ENCODE results near the gene CALN1.

DNA sequence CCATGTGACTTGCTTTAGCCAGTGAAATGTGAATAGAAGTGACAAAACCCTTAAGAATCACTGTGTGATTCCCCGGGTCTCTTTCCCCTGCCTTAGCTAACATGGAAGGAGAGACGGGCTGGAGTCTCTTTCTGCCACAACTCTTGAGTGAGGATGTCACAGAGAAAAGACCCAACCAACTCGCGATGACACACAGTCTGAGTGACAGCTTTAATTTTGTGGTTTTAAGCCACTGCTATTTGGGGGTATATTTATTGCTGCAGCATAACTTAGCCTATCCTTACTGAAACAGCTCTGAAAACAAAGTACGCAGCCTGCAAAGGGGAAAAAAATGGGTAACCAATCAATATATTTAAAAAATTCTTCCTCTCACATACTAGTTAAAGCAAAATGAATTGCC lies 319.4 kb downstream of the CALN1 start:
- TF ChIP-seq POLR2AphosphoS5 (IDR thresholded peaks at IDR 0.05) = no peak
- TF ChIP-seq POLR2A (IDR thresholded peaks at IDR 0.05; ENCODE audit: low read depth) = no peak
- TF ChIP-seq, protein P1, sequence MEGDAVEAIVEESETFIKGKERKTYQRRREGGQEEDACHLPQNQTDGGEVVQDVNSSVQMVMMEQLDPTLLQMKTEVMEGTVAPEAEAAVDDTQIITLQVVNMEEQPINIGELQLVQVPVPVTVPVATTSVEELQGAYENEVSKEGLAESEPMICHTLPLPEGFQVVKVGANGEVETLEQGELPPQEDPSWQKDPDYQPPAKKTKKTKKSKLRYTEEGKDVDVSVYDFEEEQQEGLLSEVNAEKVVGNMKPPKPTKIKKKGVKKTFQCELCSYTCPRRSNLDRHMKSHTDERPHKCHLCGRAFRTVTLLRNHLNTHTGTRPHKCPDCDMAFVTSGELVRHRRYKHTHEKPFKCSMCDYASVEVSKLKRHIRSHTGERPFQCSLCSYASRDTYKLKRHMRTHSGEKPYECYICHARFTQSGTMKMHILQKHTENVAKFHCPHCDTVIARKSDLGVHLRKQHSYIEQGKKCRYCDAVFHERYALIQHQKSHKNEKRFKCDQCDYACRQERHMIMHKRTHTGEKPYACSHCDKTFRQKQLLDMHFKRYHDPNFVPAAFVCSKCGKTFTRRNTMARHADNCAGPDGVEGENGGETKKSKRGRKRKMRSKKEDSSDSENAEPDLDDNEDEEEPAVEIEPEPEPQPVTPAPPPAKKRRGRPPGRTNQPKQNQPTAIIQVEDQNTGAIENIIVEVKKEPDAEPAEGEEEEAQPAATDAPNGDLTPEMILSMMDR (IDR thresholded peaks at IDR 0.05) = no peak
